ENCODE results near the gene MAZ. TPM values are rescaled to one million over a fixed set of nuclear protein-coding genes. Genes with fewer than 3 reads are reported as not detected.
"Not testable (repeated sequence)": the region's sequence is repeated elsewhere in the genome, so short reads cannot be mapped to it uniquely, and the experiment has no call there.

The MAZ gene
- total RNA-seq, 1 experiment from 2014 or later, result 426 TPM

DNA sequence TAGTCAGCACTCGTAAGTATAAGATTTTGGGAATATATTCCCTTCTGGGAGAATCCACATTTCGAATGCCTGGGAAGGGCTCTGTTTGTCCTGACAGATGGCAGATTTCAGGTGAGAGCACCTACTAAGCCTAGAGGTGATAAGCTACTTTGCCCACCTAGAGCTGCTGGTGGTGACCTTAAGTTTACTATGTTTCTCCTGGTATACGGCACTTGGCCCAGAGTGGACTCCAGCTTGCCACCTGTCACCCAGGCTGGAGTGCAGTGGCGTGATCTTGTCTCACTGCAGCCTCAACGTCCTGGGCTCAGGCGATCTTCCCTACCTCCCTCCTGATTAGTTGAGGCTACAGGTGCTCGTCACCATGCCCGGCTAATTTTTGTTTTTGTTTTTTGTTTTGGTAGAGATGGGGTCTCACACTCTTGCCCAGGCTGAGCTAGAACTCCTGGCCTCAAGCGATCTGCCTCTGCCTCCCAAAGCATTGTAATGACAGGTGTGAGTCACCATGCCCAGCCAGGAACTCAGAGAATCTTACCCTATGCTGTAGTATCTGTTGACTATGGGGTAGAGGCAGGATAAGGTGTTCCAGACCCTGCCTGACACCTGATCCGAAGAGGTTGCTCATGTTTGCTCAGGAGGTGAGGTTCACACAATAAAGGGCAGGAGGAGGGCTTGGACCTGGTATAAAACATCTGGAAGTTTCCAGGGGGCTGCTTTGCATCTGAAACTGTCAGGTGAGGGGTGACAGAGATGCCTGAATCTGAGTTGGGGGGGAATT lies 28.6 kb upstream of the MAZ start, which contains the start of gene ZG16:
TSS of gene ZG16 (plus strand) at position 681 of the 775 bp plus-strand sequence. CDS start 1,011 bp downstream, outside the sequence.
- BruUV-seq (replicated peaks), result no TSS peak
- ChIA-PET POLR2A (no interaction called here), CTCF (no interaction called here)
- ATAC-seq, result no peak
- Histone ChIP-seq H3K9me3 (ENCODE audit: control insufficient read depth, insufficient read depth, low read depth, low read length) (no peaks in the 10 kb centered on the region), H3K4me1 (ENCODE audit: control insufficient read depth, insufficient read depth, low read length) (no peaks in the 10 kb centered on the region), H3K27me3 (ENCODE audit: control insufficient read depth, insufficient read depth, low read length) (no peaks in the 10 kb centered on the region), H3K4me3 (ENCODE audit: low read depth in 2 of 2, low read length in 2 of 2) (no peak within 1 kb of the TSS), H3K36me3 (ENCODE audit: control insufficient read depth, insufficient read depth, low read length) (no peaks in the 10 kb centered on the region), H3K27ac (ENCODE audit: low read length) (no peak within 1 kb of the TSS)
- intact Hi-C loops (cut with micrococcal nuclease; ENCODE audit: unreplicated experiment) (no loop called here), in situ Hi-C loops (cut with HindIII; ENCODE audit: low pct_unique_long_range_greater_than_20kb, low sequenced_read_pairs) (no loop called here)
- DNase-seq (ENCODE audit: low read depth, low spot score), result no peak
- TF ChIP-seq, protein P1, sequence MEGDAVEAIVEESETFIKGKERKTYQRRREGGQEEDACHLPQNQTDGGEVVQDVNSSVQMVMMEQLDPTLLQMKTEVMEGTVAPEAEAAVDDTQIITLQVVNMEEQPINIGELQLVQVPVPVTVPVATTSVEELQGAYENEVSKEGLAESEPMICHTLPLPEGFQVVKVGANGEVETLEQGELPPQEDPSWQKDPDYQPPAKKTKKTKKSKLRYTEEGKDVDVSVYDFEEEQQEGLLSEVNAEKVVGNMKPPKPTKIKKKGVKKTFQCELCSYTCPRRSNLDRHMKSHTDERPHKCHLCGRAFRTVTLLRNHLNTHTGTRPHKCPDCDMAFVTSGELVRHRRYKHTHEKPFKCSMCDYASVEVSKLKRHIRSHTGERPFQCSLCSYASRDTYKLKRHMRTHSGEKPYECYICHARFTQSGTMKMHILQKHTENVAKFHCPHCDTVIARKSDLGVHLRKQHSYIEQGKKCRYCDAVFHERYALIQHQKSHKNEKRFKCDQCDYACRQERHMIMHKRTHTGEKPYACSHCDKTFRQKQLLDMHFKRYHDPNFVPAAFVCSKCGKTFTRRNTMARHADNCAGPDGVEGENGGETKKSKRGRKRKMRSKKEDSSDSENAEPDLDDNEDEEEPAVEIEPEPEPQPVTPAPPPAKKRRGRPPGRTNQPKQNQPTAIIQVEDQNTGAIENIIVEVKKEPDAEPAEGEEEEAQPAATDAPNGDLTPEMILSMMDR (IDR thresholded peaks at IDR 0.05), result no peak
- TF ChIP-seq TCF7L2 (IDR thresholded peaks at IDR 0.05; ENCODE audit: low read depth, low read length) (no peak), POLR2AphosphoS5 (IDR thresholded peaks at IDR 0.05; ENCODE audit: low read depth, low read length) (no peak)

DNA sequence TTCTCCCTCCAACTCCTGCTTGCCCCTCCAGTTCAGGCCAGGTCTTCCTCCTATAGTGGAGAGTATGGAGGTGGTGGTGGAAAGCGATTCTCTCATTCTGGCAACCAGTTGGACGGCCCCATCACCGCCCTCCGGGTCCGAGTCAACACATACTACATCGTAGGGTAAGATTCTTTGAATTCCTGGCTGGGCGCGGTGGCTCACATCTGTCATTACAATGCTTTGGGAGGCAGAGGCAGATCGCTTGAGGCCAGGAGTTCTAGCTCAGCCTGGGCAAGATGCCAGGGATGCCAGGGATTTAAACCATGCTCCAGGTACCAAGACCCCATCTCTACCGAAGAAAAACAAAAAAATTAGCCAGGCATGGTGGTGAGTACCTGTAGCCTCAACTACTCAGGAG lies 26.9 kb upstream of the MAZ start:
- Histone ChIP-seq H3K27ac (ENCODE audit: low read length) (no peak overlapping the region), H3K36me3 (ENCODE audit: control insufficient read depth, insufficient read depth, low read length) (no peaks in the 10 kb centered on the region), H3K27me3 (ENCODE audit: control insufficient read depth, insufficient read depth, low read length) (no peaks in the 10 kb centered on the region), H3K4me1 (ENCODE audit: control insufficient read depth, insufficient read depth, low read length) (no peaks in the 10 kb centered on the region), H3K4me3 (ENCODE audit: low read depth in 2 of 2, low read length in 2 of 2) (no peak overlapping the region), H3K9me3 (ENCODE audit: control insufficient read depth, insufficient read depth, low read depth, low read length) (no peaks in the 10 kb centered on the region)
- DNase-seq (ENCODE audit: low read depth, low spot score) (no peak), ATAC-seq (no peak)
- ChIA-PET POLR2A (no interaction called here), CTCF (no interaction called here)
- BruUV-seq (replicated peaks), result no TSS peak
- in situ Hi-C loops (cut with HindIII; ENCODE audit: low pct_unique_long_range_greater_than_20kb, low sequenced_read_pairs) (no loop called here), intact Hi-C loops (cut with micrococcal nuclease; ENCODE audit: unreplicated experiment) (no loop called here)
- TF ChIP-seq TCF7L2 (IDR thresholded peaks at IDR 0.05; ENCODE audit: low read depth, low read length) (no peak), SIN3A (IDR thresholded peaks at IDR 0.05; ENCODE audit: borderline replicate concordance, insufficient read depth, low read depth, low read length) (no peak), POLR2AphosphoS5 (IDR thresholded peaks at IDR 0.05; ENCODE audit: low read depth, low read length) (no peak)
- TF ChIP-seq, protein P1 (IDR thresholded peaks at IDR 0.05), result no peak
- TF ChIP-seq, protein P2, sequence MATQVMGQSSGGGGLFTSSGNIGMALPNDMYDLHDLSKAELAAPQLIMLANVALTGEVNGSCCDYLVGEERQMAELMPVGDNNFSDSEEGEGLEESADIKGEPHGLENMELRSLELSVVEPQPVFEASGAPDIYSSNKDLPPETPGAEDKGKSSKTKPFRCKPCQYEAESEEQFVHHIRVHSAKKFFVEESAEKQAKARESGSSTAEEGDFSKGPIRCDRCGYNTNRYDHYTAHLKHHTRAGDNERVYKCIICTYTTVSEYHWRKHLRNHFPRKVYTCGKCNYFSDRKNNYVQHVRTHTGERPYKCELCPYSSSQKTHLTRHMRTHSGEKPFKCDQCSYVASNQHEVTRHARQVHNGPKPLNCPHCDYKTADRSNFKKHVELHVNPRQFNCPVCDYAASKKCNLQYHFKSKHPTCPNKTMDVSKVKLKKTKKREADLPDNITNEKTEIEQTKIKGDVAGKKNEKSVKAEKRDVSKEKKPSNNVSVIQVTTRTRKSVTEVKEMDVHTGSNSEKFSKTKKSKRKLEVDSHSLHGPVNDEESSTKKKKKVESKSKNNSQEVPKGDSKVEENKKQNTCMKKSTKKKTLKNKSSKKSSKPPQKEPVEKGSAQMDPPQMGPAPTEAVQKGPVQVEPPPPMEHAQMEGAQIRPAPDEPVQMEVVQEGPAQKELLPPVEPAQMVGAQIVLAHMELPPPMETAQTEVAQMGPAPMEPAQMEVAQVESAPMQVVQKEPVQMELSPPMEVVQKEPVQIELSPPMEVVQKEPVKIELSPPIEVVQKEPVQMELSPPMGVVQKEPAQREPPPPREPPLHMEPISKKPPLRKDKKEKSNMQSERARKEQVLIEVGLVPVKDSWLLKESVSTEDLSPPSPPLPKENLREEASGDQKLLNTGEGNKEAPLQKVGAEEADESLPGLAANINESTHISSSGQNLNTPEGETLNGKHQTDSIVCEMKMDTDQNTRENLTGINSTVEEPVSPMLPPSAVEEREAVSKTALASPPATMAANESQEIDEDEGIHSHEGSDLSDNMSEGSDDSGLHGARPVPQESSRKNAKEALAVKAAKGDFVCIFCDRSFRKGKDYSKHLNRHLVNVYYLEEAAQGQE (IDR thresholded peaks at IDR 0.05; ENCODE audit: insufficient read depth in 1 of 2, low read depth in 2 of 2, low read length in 1 of 2), result no peak

DNA sequence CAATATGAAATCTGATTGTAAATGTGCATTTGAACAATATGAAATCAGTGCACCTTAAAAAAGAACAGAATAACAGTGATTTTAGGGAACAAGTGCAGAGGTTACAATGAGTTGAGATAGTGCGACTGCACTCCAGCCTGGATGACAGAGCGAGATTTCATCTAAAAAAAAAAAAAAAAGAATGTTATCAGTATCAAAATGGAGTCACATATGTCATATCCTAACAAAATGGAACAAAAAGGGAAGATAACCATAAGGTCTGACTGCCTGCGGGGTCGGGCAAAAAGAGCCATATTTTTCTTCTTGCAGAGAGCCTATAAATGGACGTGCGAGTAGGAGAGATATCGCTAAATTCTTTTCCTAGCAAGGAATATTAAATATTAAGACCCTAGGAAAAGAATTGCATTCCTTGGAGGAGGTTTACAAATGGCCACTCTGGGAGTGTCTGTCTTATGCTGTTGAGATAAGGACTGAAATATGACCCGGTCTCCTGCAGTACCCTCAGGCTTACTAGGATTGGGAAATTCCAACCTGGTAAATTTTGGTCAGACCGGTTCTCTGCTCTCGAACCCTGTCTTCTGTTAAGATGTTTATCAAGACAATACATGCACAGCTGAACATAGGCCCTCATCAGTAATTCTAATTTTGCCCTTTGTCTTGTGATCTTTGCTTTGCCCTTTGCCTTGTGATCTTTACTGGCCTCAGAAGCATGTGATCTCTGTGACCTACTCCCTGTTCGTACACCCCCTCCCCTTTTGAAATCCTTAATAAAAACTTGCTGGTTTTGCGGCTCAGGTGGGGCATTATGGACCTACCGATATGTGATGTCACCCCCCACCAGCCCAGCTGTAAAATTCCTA lies 23.0 kb upstream of the MAZ start:
- ATAC-seq; POLR2A ChIA-PET; H3K27ac ChIP-seq (ENCODE audit: low read length); H3K27me3 ChIP-seq (ENCODE audit: control insufficient read depth, insufficient read depth, low read length); H3K9me3 ChIP-seq (ENCODE audit: control insufficient read depth, insufficient read depth, low read depth, low read length); H3K4me1 ChIP-seq (ENCODE audit: control insufficient read depth, insufficient read depth, low read length); intact Hi-C loops (cut with micrococcal nuclease; ENCODE audit: unreplicated experiment); BruUV-seq (replicated peaks); H3K36me3 ChIP-seq (ENCODE audit: control insufficient read depth, insufficient read depth, low read length); in situ Hi-C loops (cut with HindIII; ENCODE audit: low pct_unique_long_range_greater_than_20kb, low sequenced_read_pairs); DNase-seq (ENCODE audit: low read depth, low spot score); H3K4me3 ChIP-seq (ENCODE audit: low read depth in 2 of 2, low read length in 2 of 2): not testable (repeated sequence)
- CTCF ChIA-PET, result interaction anchor here (1.2 kb wide), 1 partner anchor 54 kb away, joined by 4 read pairs; no protein-coding TSS in a partner anchor
